Retinal pigment epithelial cell (primary cell): ENCODE data around the gene CYB5B.

Source experiments
- DNase-seq: peaks from one replicate; pipeline ENCODE4 v3.0.0-alpha.2; 2010; ENCODE audit warnings: low read depth
- H3K4me3 ChIP-seq: 2 replicates; pipeline ENCODE4 v1.5.1; 2011; ENCODE audit warnings: mild to moderate bottlenecking, low read length, control low read depth, moderate library complexity
- TF ChIP-seq, protein P1 (sequence below): conservative IDR thresholded peaks from 2 replicates; pipeline ENCODE4 v1.5.1; 2011; ENCODE audit warnings: low read depth, low read length, control low read depth, inconsistent platforms

Gene CYB5B

DNA sequence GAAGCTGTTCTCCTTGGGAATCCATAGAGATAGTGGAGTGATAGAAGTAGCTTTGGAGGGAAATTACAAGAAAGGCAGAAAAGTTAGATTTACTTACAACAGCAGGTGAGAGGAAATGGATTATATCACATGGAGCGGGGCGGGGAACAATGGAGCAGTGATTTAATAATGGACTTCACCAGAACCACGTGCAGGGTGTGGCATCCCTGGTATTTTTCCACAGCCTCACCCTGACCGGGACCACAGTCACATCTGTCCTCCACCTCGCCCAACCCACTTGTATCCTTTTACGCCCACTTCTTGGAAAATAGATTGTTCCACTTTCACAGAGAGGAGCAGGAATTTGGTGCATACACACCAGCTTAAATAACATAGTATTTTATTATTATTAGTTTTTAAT, 15.9 kb upstream of the CYB5B start:
- DNase-seq = no peak
- no peak overlapping the region for H3K4me3 ChIP-seq
- TF ChIP-seq, protein P1, sequence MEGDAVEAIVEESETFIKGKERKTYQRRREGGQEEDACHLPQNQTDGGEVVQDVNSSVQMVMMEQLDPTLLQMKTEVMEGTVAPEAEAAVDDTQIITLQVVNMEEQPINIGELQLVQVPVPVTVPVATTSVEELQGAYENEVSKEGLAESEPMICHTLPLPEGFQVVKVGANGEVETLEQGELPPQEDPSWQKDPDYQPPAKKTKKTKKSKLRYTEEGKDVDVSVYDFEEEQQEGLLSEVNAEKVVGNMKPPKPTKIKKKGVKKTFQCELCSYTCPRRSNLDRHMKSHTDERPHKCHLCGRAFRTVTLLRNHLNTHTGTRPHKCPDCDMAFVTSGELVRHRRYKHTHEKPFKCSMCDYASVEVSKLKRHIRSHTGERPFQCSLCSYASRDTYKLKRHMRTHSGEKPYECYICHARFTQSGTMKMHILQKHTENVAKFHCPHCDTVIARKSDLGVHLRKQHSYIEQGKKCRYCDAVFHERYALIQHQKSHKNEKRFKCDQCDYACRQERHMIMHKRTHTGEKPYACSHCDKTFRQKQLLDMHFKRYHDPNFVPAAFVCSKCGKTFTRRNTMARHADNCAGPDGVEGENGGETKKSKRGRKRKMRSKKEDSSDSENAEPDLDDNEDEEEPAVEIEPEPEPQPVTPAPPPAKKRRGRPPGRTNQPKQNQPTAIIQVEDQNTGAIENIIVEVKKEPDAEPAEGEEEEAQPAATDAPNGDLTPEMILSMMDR = no peak

DNA sequence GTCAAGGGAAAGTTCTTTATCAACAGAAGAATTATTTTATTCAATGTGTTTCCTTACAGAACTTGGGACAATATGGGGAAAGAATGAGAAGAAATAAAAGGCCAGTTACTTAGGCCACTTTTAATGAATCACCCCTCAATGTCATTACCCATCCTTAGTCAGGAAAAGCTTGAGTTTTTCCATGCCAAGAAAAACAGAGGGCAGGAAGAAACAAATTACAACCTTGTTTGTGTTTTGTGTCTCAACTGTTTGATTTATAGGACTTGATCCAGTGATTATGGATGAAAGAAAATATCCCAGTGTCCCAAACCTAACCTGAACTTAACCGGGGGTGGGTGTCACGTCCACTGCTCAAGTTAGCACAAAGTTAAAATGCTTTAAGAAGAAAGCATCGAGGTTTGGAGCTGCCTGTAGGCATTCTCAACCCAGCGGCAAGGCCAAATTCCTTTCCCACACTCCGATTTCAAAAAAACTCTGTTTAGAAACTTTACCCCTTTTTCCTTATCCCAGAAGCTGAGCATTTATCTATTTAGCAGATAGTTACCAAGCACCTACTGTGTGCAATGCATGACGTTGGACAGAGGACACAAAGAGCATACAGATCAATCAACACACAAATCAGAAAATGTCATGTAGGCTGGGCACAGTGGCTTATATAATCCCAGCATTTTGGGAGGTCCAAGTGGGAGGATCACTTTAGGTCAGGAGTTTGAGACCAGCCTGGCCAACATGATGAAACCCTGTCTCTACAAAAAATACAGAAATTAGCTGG, 14.0 kb upstream of the CYB5B start:
- no peak overlapping the region for H3K4me3 ChIP-seq
- TF ChIP-seq, protein P1 = no peak
- DNase-seq = no peak

DNA sequence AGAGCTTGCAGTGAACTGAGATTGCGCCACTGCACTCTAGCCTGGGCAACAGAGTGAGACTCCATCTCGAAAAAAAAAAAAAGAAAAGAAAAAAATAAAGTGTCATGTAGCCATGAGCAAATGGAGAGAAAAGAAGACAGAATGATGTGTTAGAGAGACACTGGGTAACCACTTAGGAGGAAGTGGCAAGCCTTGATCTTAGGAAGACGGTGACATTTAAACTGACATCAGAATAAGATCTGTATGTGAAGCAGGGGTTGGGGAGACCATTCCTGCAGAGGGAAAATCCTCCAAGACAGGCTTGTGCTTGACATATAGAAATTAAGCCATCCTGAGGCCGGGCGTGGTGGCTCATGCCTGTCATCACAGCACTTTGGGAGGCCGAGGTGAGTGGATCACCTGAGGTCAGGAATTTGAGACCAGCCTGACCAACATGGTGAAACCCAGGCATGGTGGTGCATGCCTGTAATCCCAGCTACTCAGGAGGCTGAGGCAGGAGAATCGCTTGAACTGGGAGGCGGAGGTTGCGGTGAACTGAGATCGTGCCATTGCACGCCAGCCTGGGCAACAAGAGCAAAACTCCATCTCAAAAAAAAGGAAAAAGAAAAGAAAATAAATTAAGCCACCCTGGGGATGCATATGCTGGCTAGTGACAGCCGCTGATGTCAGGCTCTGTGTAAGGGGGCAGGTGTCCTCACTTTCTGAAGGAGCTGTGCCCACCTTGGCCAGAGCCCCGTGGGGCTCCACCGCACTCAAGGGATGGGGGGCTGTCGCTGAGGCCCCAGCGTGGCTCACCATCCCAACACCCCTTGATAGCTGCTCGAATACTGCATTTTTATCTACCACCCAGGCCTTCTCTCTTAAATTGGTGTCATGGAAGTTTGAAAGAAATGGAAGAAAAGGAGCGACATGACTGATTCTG, 13.1 kb upstream of the CYB5B start:
- no peak for DNase-seq
- H3K4me3 ChIP-seq = no peak overlapping the region
- TF ChIP-seq, protein P1 = no peak

DNA sequence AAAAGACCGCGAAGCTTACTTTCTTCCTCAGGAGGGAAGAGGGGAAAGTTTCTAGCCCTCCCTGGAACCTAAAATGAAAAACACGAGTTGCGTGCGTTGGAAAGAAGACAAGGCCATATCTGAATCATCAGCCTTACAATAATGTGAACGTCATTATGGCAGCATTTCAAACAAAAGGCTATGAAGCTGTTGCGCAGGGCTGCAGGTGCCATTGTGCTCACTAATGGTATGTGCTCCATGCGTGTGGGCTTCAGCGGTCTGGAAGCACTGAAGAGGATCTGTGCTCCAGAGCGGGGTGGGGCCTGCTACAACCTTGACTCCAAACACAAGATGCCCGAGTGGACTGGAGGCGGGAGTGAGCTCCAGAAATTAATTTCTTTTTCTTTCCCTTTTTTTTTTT, 12.1 kb upstream of the CYB5B start:
- no peak for DNase-seq
- TF ChIP-seq, protein P1 = no peak
- no peak overlapping the region for H3K4me3 ChIP-seq

DNA sequence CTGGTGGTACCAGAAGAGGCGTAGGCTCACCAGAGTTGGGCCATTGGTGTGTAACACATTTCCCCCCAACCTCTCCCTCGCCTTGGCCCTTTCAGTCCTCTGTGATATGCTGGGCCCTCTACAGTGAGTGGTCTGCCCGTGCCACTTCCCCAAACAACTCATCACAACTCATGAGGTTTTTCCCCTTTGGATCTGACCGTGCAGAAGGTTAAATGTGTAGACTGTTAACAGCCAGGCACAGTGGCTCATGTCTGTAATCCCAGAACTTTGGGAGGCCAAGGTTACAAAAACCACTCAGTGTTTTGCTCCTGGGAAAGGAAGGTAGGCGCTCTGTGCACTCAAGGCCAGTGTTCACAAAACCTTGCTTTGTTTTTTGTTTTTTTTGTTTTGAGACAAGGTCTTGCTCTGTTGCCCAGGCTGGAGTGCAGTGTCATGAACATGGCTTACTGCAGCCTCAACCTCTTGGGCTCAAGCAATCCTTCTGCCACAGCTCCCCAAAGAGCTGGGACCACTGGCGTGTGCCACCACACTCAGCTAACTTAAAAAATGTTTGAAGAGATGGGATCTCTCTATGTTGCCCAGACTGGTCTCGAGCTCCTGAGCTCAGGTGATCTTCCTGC, 11.3 kb upstream of the CYB5B start:
- H3K4me3 ChIP-seq = no peak overlapping the region
- no peak for DNase-seq
- TF ChIP-seq, protein P1 = no peak

DNA sequence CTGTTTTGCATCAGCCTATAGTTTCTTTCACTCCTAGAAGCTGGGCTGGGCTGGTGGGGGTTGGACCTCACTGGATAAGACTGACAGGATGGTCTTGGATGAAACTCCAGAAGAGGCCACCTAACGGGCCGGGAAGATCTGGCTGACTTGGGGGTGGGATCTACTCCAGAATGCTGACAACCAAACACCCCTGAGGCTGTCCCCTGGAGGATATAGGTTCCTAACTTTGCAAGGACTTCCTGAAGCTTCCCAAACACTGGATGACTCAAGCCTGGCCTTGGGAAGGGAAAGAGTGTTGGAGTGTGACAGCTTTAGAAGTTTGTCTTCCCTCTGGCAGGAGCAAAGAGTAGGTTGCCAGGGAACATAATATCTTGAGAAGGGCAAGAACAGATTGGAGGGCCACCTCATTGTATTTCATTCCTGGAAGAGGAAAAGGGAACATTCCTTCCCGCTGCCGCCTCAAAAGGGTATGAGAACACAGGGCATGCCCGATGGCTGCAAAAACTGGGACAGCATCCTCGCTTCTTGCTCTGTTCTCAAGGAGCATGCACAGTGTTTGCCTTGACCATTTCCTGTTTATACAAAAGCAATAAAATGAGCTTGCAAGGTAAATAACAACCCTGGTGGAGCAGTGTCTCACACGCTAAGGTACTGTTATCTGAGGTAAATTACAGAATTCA, 6.8 kb upstream of the CYB5B start:
- TF ChIP-seq, protein P1 = no peak
- no peak for DNase-seq
- H3K4me3 ChIP-seq = no peak overlapping the region
